Measurements from ENCODE around the gene EVI2A.
"Not testable (repeated sequence)": the region's sequence is repeated elsewhere in the genome, so short reads cannot be mapped to it uniquely, and the experiment has no call there.

EVI2A gene

DNA sequence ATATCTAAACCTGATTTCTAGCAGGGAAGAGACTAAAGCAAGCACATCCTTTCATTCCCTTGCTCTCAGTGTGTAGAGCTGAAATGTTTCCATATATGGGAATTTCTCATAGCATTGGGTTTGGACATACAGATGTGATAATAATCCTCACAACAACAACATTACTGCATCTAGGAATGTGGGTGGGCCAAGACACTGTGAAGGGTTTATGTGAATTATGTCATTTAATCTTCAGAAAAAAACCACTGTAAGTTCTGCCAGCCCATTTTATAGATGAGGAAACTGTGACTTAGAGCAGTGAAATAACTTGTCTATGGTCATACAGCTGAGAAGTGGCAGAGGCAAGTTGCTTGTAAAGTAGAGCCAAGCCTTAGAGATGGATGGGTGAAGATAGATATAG is 29.6 kb downstream of the EVI2A start:
- Histone ChIP-seq H3K4me3 (ENCODE audit: low read depth, low read length) (no peak overlapping the region), H3K36me3 (ENCODE audit: control insufficient read depth, insufficient read depth, low read length) (no peaks in the 10 kb centered on the region), H3K27me3 (ENCODE audit: control insufficient read depth, insufficient read depth, low read length) (no peaks in the 10 kb centered on the region), H3K9ac (ENCODE audit: low read depth, low read length) (no peak overlapping the region), H3K4me1 (ENCODE audit: control insufficient read depth, insufficient read depth, low read length) (no peaks in the 10 kb centered on the region), H3K9me3 (ENCODE audit: control insufficient read depth, insufficient read depth, low read length) (no peaks in the 10 kb centered on the region)

- Histone ChIP-seq H3K4me1 (ENCODE audit: control insufficient read depth, insufficient read depth, low read length) (no peaks in the 10 kb centered on the region), H3K36me3 (ENCODE audit: control insufficient read depth, insufficient read depth, low read length) (no peaks in the 10 kb centered on the region), H3K9me3 (ENCODE audit: control insufficient read depth, insufficient read depth, low read length) (no peaks in the 10 kb centered on the region), H3K4me3 (ENCODE audit: low read depth, low read length) (no peak overlapping the region), H3K27me3 (ENCODE audit: control insufficient read depth, insufficient read depth, low read length) (no peaks in the 10 kb centered on the region), H3K9ac (ENCODE audit: low read depth, low read length) (no peak overlapping the region)
Observed at GRCh38 chr17:31289790-31290189, 31.6 kb downstream of the EVI2A start.

DNA sequence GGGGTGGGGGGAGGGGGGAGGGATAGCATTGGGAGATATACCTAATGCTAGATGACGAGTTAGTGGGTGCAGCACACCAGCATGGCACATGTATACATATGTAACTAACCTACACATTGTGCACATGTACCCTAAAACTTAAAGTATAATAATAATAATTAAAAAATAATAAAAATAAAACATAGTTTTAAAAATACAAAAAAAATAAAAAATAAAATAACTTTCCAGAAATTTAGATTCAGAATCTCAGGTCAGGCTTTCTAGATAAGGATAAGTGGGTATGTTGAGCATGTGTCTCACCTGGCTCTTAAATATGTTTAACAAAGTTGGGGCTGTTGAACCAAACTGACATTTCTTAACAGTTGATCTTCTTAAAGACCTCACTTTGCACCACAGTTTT is 33.5 kb downstream of the EVI2A start:
- not testable (repeated sequence) for H3K9me3 ChIP-seq (ENCODE audit: control insufficient read depth, insufficient read depth, low read length); H3K4me1 ChIP-seq (ENCODE audit: control insufficient read depth, insufficient read depth, low read length); H3K27me3 ChIP-seq (ENCODE audit: control insufficient read depth, insufficient read depth, low read length); H3K9ac ChIP-seq (ENCODE audit: low read depth, low read length); H3K4me3 ChIP-seq (ENCODE audit: low read depth, low read length); H3K36me3 ChIP-seq (ENCODE audit: control insufficient read depth, insufficient read depth, low read length)

DNA sequence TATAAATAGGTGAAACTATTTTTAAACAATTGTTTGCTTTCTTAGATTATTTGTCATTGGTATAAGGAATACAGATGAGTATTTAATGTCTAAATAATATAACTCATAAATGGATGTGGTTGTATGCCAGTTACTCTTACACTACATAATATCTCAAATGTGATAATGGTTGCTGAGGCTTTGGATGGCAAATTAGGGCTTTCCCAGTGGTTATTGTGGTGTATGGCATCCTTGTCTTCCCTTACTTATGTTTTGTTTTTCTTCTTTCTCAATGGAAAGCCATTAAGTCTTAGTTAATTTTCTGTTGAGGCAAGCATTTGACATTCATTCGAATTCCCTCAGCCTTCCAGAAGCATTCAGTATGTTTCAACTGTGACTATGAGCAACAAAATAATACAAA is 34.8 kb downstream of the EVI2A start:
- Histone ChIP-seq H3K27me3 (ENCODE audit: control insufficient read depth, insufficient read depth, low read length) (no peaks in the 10 kb centered on the region), H3K4me3 (ENCODE audit: low read depth, low read length) (no peak overlapping the region), H3K9ac (ENCODE audit: low read depth, low read length) (no peak overlapping the region), H3K36me3 (ENCODE audit: control insufficient read depth, insufficient read depth, low read length) (no peaks in the 10 kb centered on the region), H3K9me3 (ENCODE audit: control insufficient read depth, insufficient read depth, low read length) (no peaks in the 10 kb centered on the region), H3K4me1 (ENCODE audit: control insufficient read depth, insufficient read depth, low read length) (no peaks in the 10 kb centered on the region)

DNA sequence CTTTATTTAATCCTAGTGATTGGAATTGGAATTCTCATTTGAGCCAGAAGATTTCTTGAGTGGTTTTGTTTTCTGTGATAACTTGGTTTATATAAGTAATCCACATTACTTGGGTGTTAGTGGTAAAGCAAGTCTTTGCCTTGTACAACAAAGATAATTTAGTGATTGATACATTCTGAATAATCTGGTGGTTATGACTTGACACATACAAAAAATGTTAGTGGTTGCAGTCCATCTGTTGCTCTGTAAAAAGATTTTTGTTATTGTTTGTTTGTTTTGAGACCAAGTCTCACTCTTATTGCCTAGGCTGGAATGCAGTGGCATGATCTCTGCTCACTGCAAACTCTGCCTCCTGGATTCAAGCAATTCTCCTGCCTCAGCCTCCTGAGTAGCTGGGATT is 37.6 kb downstream of the EVI2A start:
- Histone ChIP-seq H3K27me3 (ENCODE audit: control insufficient read depth, insufficient read depth, low read length) (no peaks in the 10 kb centered on the region), H3K9me3 (ENCODE audit: control insufficient read depth, insufficient read depth, low read length) (no peaks in the 10 kb centered on the region), H3K4me1 (ENCODE audit: control insufficient read depth, insufficient read depth, low read length) (no peaks in the 10 kb centered on the region), H3K9ac (ENCODE audit: low read depth, low read length) (no peak overlapping the region), H3K36me3 (ENCODE audit: control insufficient read depth, insufficient read depth, low read length) (no peaks in the 10 kb centered on the region), H3K4me3 (ENCODE audit: low read depth, low read length) (no peak overlapping the region)

GRCh38 chr17:31281061-31281460 is 40.4 kb downstream of the EVI2A start:
- H3K9ac ChIP-seq (ENCODE audit: low read depth, low read length), result no peak overlapping the region
- no peaks in the 10 kb centered on the region for H3K36me3 ChIP-seq (ENCODE audit: control insufficient read depth, insufficient read depth, low read length)
- no peaks in the 10 kb centered on the region for H3K27me3 ChIP-seq (ENCODE audit: control insufficient read depth, insufficient read depth, low read length)
- no peaks in the 10 kb centered on the region for H3K4me1 ChIP-seq (ENCODE audit: control insufficient read depth, insufficient read depth, low read length)
- no peaks in the 10 kb centered on the region for H3K9me3 ChIP-seq (ENCODE audit: control insufficient read depth, insufficient read depth, low read length)
- H3K4me3 ChIP-seq (ENCODE audit: low read depth, low read length), result no peak overlapping the region

- Histone ChIP-seq H3K36me3 (ENCODE audit: control insufficient read depth, insufficient read depth, low read length) (no peaks in the 10 kb centered on the region), H3K4me3 (ENCODE audit: low read depth, low read length) (no peak overlapping the region), H3K9ac (ENCODE audit: low read depth, low read length) (no peak overlapping the region), H3K9me3 (ENCODE audit: control insufficient read depth, insufficient read depth, low read length) (no peaks in the 10 kb centered on the region), H3K4me1 (ENCODE audit: control insufficient read depth, insufficient read depth, low read length) (no peaks in the 10 kb centered on the region), H3K27me3 (ENCODE audit: control insufficient read depth, insufficient read depth, low read length) (no peaks in the 10 kb centered on the region)
Observed at GRCh38 chr17:31279401-31279800, 42.0 kb downstream of the EVI2A start.

GRCh38 chr17:31275116-31275515 is 46.3 kb downstream of the EVI2A start:
- Histone ChIP-seq H3K27me3 (ENCODE audit: control insufficient read depth, insufficient read depth, low read length) (no peaks in the 10 kb centered on the region), H3K36me3 (ENCODE audit: control insufficient read depth, insufficient read depth, low read length) (no peaks in the 10 kb centered on the region), H3K4me1 (ENCODE audit: control insufficient read depth, insufficient read depth, low read length) (no peaks in the 10 kb centered on the region), H3K4me3 (ENCODE audit: low read depth, low read length) (no peak overlapping the region), H3K9me3 (ENCODE audit: control insufficient read depth, insufficient read depth, low read length) (no peaks in the 10 kb centered on the region), H3K9ac (ENCODE audit: low read depth, low read length) (no peak overlapping the region)

DNA sequence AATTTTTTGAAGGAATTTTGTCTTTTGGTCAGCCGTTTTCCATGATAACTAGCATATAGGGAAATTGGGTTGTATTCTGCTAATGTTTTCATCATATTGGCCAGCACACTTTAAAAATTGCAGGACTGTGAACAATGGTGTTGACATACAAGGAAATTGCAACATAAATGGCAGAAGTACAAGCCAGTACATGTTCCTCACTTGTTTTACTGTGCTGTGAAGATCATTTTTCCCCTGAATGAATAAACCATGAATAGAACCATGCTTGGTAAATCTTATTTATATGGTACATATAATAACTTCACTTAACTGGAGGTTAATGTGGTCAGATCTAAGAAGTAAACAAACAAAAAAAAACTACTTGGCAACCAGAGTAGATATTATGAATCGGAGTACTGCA is 47.2 kb downstream of the EVI2A start:
- no peaks in the 10 kb centered on the region for H3K4me1 ChIP-seq (ENCODE audit: control insufficient read depth, insufficient read depth, low read length)
- H3K27me3 ChIP-seq (ENCODE audit: control insufficient read depth, insufficient read depth, low read length), result no peaks in the 10 kb centered on the region
- H3K9ac ChIP-seq (ENCODE audit: low read depth, low read length), result no peak overlapping the region
- H3K4me3 ChIP-seq (ENCODE audit: low read depth, low read length), result no peak overlapping the region
- H3K36me3 ChIP-seq (ENCODE audit: control insufficient read depth, insufficient read depth, low read length), result no peaks in the 10 kb centered on the region
- no peaks in the 10 kb centered on the region for H3K9me3 ChIP-seq (ENCODE audit: control insufficient read depth, insufficient read depth, low read length)

DNA sequence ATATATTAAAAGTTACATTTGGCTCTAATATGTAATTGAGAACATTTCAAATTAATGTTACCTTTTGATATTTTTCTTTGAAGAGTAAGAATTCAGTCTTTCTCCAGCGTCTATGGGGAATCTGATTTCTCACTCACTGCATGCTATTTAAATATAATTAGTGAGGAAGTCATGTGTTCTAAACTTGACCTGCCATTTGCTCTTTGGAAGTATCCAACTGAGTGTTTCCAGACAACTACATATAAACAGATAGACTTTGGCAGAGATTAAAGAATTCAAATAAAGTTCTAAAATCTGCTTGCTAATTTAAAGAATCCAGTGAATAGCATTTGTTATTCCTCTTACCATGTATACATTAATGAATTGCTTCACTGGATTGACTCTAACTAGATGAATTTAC is 47.9 kb downstream of the EVI2A start:
- Histone ChIP-seq H3K9me3 (ENCODE audit: control insufficient read depth, insufficient read depth, low read length) (no peaks in the 10 kb centered on the region), H3K9ac (ENCODE audit: low read depth, low read length) (no peak overlapping the region), H3K4me1 (ENCODE audit: control insufficient read depth, insufficient read depth, low read length) (no peaks in the 10 kb centered on the region), H3K36me3 (ENCODE audit: control insufficient read depth, insufficient read depth, low read length) (no peaks in the 10 kb centered on the region), H3K27me3 (ENCODE audit: control insufficient read depth, insufficient read depth, low read length) (no peaks in the 10 kb centered on the region), H3K4me3 (ENCODE audit: low read depth, low read length) (no peak overlapping the region)

DNA sequence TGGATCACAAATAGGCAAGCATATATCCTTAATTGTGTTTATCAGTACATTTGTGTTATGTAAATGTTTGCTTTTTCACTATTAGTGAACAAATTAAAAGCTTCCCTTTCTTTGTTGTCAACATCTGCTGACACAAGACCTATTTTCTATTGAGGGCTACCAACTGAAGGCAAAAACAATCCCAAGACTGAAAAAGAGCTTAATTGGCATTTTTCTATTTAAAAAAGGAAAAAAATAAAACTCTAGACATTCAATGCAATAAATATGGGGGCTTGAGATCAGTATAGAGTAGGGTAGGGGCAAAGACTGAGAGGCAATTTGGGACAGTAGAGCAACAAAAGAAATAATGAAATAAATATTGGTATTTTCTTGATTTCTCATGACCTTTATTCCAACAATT is 48.6 kb downstream of the EVI2A start:
- Histone ChIP-seq H3K27me3 (ENCODE audit: control insufficient read depth, insufficient read depth, low read length) (no peaks in the 10 kb centered on the region), H3K9me3 (ENCODE audit: control insufficient read depth, insufficient read depth, low read length) (no peaks in the 10 kb centered on the region), H3K9ac (ENCODE audit: low read depth, low read length) (no peak overlapping the region), H3K4me1 (ENCODE audit: control insufficient read depth, insufficient read depth, low read length) (no peaks in the 10 kb centered on the region), H3K36me3 (ENCODE audit: control insufficient read depth, insufficient read depth, low read length) (no peaks in the 10 kb centered on the region), H3K4me3 (ENCODE audit: low read depth, low read length) (no peak overlapping the region)

- Histone ChIP-seq H3K36me3 (ENCODE audit: control insufficient read depth, insufficient read depth, low read length) (no peaks in the 10 kb centered on the region), H3K4me1 (ENCODE audit: control insufficient read depth, insufficient read depth, low read length) (no peaks in the 10 kb centered on the region), H3K27me3 (ENCODE audit: control insufficient read depth, insufficient read depth, low read length) (no peaks in the 10 kb centered on the region), H3K9me3 (ENCODE audit: control insufficient read depth, insufficient read depth, low read length) (no peaks in the 10 kb centered on the region), H3K4me3 (ENCODE audit: low read depth, low read length) (no peak overlapping the region), H3K9ac (ENCODE audit: low read depth, low read length) (no peak overlapping the region)
Observed at GRCh38 chr17:31272236-31272635, 49.2 kb downstream of the EVI2A start.

- Histone ChIP-seq H3K9ac (ENCODE audit: low read depth, low read length) (no peak overlapping the region), H3K27me3 (ENCODE audit: control insufficient read depth, insufficient read depth, low read length) (no peaks in the 10 kb centered on the region), H3K4me1 (ENCODE audit: control insufficient read depth, insufficient read depth, low read length) (no peaks in the 10 kb centered on the region), H3K9me3 (ENCODE audit: control insufficient read depth, insufficient read depth, low read length) (no peaks in the 10 kb centered on the region), H3K4me3 (ENCODE audit: low read depth, low read length) (no peak overlapping the region), H3K36me3 (ENCODE audit: control insufficient read depth, insufficient read depth, low read length) (no peaks in the 10 kb centered on the region)
Observed at GRCh38 chr17:31269578-31269983, 51.8 kb downstream of the EVI2A start.

All from iPS-15b (cell line).